Measurements from ENCODE around the gene BICC1. TPM values are rescaled to one million over a fixed set of nuclear protein-coding genes. Genes with fewer than 3 reads are reported as not detected.

Gene BICC1
- total RNA-seq, 1 donor from 2014 or later: 12.8 TPM

DNA sequence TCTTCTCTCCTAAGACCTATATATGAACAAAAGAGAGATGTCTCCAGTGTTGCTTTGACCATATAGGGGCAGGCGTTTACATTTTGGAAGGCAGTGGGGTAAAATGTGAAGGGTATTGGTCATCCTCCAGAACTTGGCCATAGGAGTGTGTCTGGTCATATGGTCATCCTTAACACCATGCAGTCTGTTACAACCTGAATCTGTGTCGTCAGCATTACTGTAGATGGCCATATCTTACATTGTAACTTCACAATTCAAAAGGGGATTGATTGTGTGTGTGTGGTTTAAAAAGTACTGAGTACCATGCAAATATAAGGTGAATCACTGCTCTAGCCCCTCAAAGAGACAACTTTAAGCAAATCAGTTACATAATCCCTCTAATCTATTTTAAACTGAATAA is 311.7 kb downstream of the BICC1 start:
- no peak for DNase-seq (ENCODE audit: low spot score)

DNA sequence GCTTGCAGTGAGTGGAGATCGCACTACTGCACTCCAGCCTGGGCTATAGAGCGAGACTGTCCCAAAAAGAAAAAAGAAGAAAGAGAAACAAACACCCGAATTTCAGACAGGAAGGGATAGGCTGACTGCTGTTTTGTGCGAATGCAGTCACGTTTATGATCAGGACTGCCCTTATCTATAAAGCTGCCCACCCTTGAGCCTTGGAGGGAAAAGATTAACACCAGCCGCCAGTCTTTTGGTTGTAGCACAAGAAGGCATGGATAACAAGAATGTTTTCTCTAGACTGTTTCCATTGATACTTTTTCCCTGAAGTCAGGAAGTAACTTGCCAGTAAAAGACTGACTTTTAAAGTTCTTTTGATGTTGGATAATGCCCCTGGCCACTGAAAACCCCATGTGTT is 314.0 kb downstream of the BICC1 start:
- DNase-seq (ENCODE audit: low spot score): no peak

DNA sequence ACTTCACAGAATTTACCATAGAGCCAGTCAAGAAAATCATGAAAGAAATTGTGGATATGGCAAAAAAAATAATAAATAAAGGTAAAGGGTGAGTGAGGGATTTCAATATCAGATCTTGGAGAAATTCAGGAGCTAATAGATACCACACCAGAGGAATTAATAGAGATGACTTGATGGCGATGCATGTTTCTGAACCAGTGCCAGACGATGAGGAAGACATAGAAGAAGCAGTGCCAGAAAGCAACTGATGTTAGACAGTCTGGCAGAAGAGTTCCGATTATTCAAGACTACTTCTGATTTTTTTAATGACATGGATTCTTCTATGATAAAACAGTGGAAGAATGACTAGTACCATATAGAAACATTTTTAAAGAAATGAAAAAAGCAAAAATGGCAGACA is 314.7 kb downstream of the BICC1 start:
- no peak for DNase-seq (ENCODE audit: low spot score)

DNA sequence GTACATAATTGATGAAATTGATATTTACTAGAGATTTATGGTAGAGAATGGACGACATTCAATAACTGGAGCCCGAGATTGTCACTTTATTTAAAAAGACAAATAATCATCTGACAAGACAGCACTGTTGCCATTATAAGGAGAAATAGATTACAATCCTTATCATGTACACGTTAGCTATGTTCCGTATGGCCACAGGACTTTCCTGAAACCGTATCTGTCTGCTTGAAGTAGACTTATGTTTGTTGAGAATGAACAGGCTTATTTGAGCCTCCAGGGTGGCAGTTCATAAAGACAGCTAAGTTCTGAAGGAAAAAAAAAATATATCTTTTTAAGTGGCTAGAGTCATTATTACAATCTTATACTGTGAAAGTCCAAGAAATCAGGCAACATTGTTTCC is 317.2 kb downstream of the BICC1 start:
- DNase-seq (ENCODE audit: low spot score): peak; percentile 30

DNA sequence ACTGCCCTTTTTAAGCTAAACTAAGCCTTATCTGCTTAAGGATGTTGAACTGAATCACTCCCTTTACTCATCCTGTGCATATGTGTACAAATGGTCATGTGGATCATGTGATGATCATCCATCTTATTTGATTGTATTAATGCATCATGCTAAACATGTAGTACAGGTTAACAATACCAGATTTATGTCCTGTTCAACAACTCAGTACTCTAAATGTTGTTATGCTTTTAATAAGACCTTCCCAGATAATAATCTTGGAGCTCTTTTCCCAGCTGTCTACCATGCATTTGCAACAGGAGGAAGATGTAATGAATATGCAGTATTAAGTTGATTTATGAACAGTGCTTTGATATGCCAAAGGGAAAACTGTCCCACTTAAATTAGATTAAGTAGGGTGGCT is 318.0 kb downstream of the BICC1 start:
- peak; percentile 6 for DNase-seq (ENCODE audit: low spot score)

DNA sequence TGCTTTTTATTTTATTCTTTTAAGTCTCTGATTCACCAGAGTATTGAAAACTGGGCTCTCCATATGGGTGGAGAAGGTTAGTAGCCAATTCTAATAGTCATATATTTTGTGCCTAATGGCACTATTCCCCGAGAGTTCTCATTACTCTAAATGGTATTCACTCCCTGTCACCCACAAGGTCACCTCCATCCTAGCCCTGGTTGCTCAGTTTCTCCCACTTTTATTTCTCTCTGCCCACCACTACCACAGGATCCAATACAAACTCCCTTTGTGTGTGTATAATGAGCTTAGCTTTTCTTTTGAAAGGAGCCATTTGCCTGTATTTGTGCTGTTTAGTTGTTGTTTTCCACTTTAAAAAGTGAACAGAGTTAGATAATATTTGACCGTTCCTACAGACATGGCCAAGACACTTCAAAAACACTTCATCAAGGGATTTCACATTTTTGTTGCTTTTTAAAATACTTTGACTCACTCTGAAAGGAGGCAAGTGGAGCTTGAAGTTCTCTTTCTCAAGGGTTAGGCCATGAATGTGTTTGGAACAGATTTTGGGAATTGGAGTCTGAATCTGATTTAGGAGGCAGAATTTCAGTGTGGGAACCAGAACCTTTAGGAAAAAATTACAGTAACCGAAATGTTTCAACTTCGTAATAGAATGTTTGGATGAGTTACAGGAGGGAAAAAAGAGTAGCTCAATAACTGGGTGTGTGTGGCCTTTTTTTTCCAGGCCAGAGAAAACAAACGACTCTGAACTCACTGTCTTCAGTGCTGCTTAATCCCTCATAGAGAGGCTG is 321.3 kb downstream of the BICC1 start:
- DNase-seq (ENCODE audit: low spot score): no peak

DNA sequence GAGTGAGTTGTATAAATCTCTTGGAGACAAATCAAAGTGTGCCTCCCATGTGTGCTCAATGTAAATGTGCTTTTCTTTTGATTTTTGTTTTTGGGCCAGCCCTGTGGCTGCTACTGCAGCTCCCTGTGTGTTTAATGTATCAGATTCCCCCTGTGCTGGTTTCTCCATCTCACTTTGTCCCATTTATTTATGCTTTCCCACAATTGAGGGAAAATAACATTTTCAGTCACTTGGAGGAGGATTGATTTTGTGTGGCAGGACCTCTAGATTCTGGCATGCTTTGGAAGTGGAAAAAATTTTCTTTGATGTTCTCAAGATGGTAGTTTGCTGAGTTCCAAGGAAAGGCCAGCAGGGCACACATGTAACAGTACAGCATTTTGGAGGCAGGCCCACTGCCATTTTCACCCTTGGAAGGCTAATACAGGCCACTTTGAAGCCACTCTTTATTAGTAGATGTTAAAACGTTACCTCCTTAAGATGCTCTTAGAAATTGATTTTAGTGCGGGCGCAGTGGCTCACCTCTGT is 323.6 kb downstream of the BICC1 start:
- DNase-seq (ENCODE audit: low spot score): no peak

DNA sequence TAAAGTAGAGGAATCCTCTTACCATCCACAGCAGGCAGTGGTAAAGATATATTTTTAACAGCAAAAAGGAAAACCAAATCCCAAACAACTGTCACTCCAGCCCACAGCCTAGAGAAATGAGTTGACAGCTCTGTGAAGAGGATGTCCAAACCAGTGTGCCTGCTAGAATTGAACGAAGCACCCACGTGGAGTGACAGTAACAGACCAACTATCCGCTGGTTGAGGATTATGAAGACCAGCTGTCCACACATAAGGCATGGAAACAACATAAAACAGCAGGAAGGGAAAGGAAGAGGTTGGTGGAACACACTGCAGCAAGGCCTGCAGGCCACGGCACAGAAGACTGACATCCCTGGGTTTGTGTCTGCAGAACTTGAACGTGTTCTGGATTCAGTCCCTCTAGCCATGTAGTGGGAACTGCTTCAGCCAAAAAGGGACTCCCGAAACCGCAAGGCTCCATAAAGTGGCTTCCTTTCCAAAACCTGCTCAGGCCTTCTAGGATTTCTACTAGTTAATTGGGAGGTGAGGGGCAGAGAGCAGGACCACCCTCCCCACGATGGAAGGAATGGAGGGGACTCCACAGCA is 324.4 kb downstream of the BICC1 start:
- DNase-seq (ENCODE audit: low spot score): no peak

DNA sequence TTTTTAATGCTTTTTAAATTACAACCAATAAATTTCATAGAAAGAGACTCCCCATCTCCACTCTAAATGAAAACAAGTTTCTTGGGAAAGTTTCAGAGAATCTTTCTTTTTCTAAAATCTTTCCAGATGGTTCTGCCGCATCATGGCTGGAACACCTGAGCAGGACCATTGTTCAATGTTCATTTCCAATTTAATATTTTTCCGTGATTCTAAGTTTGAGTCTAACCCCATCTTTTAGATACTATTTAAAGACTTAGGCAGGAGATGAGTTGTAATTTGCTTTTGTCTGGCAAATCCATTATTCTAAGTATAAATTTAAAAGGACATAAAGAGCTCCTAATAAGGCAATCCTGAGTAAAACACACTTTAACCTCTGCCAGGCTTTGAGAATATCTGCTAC is 325.2 kb downstream of the BICC1 start:
- DNase-seq (ENCODE audit: low spot score): no peak

DNA sequence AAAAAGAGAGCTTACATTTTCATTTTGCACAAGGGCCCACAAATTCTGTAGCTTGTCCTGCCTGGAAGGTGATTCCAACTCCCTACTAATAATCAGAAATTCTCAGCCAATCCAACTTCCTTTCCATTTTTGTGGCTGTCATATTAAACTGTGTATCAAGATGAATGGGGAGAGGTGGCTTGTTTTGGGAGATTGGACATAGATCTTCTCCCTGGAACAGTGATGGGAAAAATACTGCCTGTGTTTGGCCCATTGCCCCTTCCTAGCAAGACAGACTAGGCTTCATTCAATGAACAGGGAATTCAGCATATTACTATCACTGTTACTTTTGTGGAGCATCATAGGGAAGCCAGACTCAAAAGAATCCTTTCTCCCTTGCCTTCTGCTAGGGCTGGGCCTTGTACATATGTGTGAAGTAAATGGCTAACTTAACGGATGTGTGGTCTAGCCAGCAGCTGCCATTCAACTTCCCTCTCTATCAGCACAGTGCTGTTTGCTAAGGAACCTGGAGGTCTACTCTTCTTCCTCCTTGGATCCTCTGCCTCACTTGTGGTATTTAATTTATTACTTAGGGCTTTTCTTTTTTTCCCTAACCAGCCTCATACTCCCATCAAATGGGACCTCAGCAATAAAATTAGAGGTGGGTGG is 326.0 kb downstream of the BICC1 start:
- no peak for DNase-seq (ENCODE audit: low spot score)

DNA sequence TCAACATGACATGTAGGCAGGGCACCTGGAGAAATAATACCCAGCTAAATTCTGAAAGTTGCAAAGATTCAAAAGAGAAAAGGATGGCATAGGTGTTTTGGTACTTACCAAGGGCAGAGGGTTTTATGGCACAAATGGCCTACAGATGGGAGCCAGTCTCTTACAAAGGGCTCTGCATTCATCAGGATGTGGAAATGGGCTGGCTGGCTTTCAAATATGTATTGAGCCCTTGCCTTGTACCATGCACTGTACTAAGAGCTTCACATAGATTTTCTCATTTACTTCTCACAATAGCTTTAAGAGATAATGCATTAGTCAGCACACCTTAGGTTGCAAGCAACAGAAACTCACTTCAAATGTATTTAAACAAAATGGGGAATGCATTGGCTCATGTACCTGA is 327.1 kb downstream of the BICC1 start:
- no peak for DNase-seq (ENCODE audit: low spot score)

DNA sequence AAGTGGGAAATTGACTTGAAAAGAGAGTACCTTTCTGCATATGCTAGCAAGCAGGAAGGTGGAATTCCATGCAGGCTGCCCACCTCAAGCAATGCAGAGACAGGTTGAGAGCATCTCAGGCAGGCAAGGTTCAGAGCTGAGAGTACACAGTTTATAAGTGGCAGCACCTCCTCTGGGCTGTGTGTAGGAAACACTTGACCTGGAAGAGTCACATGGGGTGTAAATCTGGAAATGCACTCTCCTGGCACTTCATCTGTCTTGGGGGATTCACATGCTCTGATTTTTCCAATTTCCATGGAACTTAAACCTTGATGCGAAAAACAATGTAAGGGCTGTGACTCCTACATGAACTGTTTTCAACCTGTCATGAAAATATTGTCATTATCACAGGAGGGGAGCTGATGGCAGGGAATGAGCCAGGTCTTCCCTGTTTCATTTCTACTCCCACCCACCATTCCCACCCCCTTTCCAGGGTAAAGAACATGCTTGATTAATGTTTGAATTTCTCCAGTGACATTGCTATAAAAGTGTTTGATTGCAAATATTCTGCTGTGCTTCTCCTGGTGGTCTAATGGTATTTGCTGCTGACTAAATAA is 328.3 kb downstream of the BICC1 start:
- no peak for DNase-seq (ENCODE audit: low spot score)

DNA sequence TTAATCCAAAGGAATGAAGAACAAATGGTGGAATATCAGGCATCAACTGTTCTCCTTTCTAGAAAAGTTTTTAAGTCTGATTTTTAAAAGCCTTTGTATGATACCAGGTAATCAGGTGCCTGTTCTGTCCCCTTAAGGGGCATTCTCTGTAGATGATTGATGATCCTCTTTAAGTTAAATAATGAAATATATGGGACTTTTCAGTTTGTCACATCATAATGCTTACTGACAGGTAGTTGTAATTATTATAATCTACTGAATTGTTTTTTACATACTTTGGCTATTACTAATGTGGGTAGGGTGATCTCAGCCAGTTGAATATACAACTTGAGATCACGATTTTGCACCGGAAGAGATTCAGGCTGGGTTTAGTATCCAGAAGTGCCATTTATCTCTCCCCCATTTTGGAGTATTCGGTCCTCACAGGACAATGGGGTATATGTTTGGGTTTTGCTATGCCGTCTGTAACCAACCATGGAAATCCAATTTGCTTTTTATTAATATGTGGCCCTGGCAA is 330.2 kb downstream of the BICC1 start:
- no peak for DNase-seq (ENCODE audit: low spot score)

DNA sequence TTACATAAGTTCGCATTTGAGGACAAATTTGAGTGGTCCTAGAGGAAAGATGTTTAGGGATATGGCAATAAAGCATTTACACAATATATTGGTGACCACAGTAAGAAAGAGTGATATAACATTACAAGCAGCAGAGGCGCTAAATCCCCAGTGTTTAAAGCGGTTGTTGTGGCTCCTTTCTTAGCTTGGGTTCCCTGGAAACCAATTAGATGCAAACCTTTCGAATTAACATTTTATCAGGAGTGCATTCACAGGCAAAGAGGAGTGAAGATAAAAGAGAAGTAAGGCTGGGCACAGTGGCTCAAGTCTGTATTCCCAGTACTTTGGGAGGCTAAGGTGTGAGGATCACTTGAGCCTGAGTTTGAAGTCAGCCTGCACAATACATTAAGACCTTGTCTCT is 331.1 kb downstream of the BICC1 start:
- no peak for DNase-seq (ENCODE audit: low spot score)

DNA sequence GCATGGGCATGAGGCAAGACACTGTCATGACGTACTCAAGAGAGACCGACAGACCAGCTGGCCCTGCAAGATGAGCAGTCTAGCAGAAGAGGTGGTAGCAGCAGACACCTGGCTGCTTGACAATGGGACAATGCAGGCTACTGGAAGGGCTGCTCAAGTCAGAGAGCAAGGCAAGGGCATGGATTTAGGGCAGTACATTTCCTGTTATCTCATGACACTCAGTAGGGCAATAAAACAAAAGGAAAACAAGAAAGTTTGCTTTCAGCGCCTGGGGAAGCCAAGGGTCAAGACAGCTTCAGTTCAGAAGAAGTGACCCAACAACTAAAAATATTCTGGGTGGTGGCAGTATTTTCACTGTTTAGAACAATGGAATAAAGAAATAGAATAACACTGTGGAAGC is 332.0 kb downstream of the BICC1 start:
- DNase-seq (ENCODE audit: low spot score): no peak

DNA sequence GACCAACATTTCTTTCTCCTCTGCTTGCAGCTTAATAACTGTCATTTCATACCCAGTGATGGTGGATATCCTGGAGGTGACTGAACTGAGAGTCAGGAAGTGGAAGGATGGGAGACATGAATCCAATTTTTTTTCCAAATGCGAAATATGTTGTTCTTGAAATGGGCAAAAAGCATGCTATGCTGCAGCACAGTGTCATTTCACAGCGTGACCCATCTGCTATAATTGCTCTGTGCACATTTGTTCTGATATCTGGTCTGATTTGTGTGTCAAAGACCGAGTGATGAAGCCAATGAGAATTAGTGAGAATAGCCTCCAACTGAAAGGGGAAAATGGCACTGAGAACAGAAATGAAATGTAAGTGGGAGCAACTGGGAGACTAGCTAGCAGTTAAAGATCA is 334.2 kb downstream of the BICC1 start:
- no peak for DNase-seq (ENCODE audit: low spot score)

DNA sequence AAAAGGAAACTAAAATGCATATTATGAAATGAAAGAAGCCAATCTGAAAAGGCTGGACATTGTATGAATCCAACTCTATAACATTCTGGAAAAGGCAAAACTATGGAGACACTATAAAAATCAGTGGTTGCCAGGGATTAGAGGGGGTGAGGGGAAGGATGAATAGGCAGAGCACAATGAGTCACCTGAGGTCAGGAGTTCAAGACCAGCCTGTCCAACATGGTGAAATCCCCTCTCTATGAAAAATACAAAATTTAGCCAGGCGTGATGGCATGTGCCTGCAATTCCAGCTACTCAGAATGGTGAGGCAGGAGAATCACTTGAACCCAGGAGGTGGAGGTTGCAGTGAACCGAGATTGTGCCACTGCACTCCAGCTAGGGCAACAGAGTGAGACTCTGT is 338.9 kb downstream of the BICC1 start:
- no peak for DNase-seq (ENCODE audit: low spot score)

DNA sequence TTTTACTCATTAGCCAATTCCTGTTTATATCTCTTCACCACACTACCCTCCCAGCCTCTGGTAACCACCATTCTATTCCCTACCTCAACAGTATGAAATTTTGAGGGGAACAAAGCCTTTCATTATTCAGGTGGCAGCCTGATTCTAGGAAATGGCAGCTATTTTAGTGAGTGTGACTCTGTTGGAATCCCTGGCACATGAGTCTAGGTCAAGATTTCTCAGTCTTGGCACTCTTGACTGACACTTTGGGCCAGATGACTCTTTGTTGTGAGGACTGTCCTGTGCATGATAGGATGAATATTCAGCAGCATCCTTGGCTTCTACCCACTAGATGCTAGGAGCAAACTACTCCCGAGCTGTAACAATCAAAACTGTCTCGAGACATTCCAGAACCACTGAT is 341.0 kb downstream of the BICC1 start:
- no peak for DNase-seq (ENCODE audit: low spot score)

DNA sequence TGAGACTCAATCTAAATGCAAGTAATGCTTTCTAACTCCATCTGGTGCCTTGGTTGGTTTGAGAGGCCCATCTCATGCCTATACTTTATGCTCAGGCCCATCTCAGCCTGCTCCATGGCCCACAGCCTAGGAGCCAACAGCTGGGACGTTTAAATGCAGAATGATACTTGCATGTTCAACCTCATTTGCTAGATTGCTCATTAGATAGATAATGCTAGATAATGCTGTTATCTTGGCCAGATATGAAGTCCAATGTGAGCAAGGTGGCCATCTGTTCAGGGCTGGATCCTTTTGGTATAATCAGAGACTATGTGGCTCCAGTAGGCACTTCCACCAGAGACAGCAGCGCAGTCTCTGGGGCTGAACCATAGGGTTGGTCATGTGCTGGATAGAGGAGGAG is 342.1 kb downstream of the BICC1 start:
- DNase-seq (ENCODE audit: low spot score): no peak

DNA sequence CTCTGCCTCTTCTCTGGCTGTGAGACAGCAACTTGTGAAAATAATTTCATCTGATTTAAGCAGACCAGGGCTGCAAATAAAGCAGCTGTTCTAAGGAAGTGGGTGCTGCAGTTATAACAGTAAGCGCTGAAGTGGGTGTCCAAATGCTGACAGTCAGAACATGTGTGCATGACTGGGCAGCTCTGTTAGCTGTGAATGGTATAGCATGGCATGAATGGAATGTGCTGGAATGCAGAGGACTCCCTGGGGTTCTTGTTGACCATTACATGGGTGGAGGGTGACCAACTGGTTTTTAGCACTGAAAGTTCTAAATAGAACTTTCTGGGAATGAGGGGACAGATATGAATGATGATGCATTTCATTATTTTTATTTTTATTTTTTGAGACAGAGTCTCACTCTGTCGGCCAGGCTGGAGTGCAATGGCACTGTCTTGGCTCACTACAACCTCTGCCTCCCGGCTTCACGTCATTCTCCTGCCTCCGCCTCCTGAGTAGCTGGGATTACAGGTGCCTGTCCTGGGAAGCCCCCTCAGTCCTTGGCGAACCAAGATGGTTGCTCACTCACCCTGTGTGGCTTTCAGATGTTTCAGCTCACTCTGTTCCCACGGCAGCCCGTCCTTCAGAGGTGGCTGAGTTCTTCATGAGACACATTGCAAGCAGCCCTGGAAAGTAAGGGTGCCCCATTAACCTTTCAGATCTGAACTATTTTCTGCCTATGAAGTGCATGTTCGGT is 344.0 kb downstream of the BICC1 start:
- DNase-seq (ENCODE audit: low spot score): peak; percentile 67

DNA sequence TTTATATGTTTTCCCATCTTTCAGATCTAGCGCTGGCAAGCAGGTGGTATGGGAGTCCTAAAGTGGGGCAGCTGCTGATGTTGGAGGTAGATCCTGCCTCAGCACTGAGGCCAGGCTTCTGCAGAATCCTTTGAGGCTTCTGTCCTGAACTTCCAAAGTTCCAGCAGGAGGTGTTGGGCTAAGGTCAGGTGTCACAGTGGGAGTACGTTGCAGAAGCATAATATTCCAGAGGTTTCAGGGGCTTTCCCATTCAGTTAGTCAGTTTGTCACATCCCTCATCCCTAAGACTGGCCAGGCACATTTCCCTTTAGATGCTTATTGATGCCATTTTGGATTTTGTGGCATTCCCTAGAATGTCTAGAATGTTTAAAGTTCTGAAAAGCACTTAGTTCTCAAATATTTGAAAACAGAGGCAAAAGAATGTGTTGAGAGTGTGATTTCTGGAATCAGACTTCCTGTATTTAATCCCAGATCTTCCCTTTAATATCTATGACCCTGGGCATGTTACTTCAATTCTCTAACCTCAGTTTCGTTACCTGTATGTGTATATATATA is 344.7 kb downstream of the BICC1 start:
- no peak for DNase-seq (ENCODE audit: low spot score)

All from umbilical cord (tissue), 2 donors.